Adrenal gland (tissue), 5 donors: ENCODE measurements around the gene POLG2.

Experiments used
- POLR2A ChIP-seq, 2 donors: fragments of 450-650 bp; IDR thresholded peaks; one replicate each; pipeline ENCODE4 v1.6.1; 2017; ENCODE audit warnings: antibody characterized with exemption in 2 of 2, mild to moderate bottlenecking in 2 of 2, moderate library complexity in 1 of 2
- TF ChIP-seq, protein P1 (sequence below), 6 experiments: fragments of 450-650 bp in 4 of 6; fragments of 200-600 bp in 2 of 6; sonication (generic) in 1 of 6; IDR thresholded peaks; 1 replicate in 5 of 6; 2 replicates in 1 of 6; pipeline versions ENCODE4 v1.5.1 to v1.8.0; 2016 to 2021; ENCODE audit warnings: antibody characterized with exemption in 6 of 6, mild to moderate bottlenecking in 2 of 6, moderate library complexity in 1 of 6
- donor health status: DM: no; HTN: no; CAD: no.

DNA sequence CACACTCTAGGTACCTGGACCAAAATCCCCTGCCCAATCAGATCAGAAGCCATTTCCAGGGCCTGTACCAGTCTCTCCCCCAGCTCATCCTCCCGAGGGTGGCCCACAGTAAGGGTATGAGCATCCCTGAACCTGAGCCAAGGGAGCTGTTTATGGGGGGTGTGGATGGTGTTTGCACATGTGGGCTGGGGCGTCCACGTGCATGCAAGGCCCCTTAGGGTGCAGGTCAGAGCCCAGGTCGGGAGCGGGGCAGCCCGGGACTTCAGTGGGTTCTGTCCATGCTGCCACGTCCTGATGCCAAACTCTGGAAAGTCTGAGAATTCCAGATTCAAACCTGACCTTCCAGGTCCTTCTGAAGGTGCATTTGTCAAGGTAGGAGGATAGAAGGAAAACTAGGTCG lies 38.1 kb downstream of the POLG2 start:
- TF ChIP-seq, protein P1, sequence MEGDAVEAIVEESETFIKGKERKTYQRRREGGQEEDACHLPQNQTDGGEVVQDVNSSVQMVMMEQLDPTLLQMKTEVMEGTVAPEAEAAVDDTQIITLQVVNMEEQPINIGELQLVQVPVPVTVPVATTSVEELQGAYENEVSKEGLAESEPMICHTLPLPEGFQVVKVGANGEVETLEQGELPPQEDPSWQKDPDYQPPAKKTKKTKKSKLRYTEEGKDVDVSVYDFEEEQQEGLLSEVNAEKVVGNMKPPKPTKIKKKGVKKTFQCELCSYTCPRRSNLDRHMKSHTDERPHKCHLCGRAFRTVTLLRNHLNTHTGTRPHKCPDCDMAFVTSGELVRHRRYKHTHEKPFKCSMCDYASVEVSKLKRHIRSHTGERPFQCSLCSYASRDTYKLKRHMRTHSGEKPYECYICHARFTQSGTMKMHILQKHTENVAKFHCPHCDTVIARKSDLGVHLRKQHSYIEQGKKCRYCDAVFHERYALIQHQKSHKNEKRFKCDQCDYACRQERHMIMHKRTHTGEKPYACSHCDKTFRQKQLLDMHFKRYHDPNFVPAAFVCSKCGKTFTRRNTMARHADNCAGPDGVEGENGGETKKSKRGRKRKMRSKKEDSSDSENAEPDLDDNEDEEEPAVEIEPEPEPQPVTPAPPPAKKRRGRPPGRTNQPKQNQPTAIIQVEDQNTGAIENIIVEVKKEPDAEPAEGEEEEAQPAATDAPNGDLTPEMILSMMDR (IDR thresholded peaks at IDR 0.05) = no peak
- TF ChIP-seq POLR2A (IDR thresholded peaks at IDR 0.05) = no peak
